OCI-LY1 (cell line): Measurements from ENCODE around the gene COL20A1.

Experiments
- CTCF ChIP-seq: fragments of 200-600 bp; sonication (generic), shearing (Covaris generic); IDR thresholded peaks from 2 replicates; pipeline ENCODE4 v1.5.1; 2017; ENCODE audit warnings: mild to moderate bottlenecking, antibody characterized with exemption, low read length, moderate library complexity, mixed read lengths
- EZH2 ChIP-seq: fragments of 200-600 bp; sonication (generic), shearing (Covaris generic); IDR thresholded peaks from 2 replicates; pipeline ENCODE4 v1.8.0; 2017; ENCODE audit warnings: borderline replicate concordance, mixed run types, mild to moderate bottlenecking, antibody characterized with exemption, low read length, moderate library complexity, mixed read lengths

DNA sequence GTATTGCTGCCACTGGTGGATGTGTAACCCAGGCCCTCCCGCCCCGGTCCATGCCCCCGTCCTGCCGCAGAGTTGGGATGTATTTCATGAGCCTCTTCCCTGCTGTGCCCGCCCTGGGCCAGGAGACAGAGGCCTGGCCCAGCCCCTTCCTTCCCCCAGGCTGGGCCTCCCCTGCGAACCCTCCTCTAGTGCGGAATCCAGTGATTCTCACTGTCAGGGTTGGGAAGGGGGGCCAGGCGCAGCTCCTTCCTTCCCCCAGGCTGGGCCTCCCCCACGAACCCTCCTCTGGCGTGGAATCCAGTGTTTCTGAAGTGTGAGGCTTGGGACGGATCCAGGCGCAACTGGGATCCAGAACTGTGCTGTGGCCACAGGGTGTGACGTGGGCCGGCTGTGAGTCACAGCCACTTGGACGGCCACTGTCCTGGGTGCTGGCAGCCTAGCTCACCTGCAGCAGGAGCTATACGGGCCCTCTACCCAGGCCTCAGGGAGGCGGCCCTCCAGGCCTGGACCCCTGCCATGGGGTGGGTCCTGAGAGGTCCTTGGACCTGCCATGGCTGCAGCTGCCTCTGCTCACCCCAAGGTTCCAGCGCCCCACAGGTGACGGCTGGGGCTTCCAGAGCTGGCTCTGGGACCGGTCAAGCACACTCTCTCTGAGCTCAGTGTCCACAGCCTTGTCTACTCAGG lies 28.3 kb downstream of the COL20A1 start:
- TF ChIP-seq CTCF (no peak), EZH2 (no peak)
